Measurements from ENCODE around the gene ZNF443.

ZNF443 gene

GRCh38 chr19:12380444-12380737, 60.4 kb downstream of the ZNF443 start:
- no peak overlapping the region for H3K4me3 ChIP-seq (ENCODE audit: low read depth, low read length)
- TF ChIP-seq, protein P1, sequence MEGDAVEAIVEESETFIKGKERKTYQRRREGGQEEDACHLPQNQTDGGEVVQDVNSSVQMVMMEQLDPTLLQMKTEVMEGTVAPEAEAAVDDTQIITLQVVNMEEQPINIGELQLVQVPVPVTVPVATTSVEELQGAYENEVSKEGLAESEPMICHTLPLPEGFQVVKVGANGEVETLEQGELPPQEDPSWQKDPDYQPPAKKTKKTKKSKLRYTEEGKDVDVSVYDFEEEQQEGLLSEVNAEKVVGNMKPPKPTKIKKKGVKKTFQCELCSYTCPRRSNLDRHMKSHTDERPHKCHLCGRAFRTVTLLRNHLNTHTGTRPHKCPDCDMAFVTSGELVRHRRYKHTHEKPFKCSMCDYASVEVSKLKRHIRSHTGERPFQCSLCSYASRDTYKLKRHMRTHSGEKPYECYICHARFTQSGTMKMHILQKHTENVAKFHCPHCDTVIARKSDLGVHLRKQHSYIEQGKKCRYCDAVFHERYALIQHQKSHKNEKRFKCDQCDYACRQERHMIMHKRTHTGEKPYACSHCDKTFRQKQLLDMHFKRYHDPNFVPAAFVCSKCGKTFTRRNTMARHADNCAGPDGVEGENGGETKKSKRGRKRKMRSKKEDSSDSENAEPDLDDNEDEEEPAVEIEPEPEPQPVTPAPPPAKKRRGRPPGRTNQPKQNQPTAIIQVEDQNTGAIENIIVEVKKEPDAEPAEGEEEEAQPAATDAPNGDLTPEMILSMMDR (IDR thresholded peaks at IDR 0.05; ENCODE audit: insufficient read depth, low read depth, low read length, missing control alignments), result no peak
- DNase-seq (ENCODE audit: low read depth), result no peak

DNA sequence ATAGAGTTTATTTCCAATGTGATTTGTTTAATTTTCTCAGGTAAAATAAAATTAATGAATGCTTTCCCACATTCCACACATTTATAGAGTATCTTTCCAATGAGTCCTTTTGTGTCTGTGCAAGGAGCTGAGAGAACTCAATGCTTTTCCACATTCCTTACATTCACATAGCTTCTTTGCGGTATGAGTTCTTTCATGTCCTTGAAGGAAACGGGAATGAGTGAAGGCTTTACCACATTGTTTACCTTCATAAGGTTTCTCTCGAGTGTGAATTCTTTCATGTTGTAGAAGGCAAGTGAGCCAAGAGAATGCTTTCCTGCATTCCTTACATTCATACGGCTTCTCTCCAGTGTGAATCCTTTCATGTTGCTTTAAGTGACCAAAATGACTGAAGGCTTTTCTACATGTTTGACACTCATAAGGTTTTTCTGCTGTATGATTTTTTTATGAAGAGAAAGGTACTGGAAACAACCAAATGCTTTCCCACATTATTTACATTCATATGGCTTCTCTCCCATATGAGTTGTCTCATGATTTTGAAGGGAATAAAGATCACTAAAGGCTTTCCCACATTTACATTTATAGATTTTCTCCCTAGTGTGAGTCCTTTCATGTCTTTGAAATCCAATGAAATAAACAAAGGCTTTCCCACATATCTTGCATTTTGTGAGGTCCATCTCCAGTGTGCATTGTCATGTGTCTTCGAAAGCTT, 60.9 kb downstream of the ZNF443 start:
- TF ChIP-seq, protein P1 (IDR thresholded peaks at IDR 0.05; ENCODE audit: insufficient read depth, low read depth, low read length, missing control alignments), result no peak
- H3K4me3 ChIP-seq (ENCODE audit: low read depth, low read length), result no peak overlapping the region
- DNase-seq (ENCODE audit: low read depth), result no peak
